Measurements from ENCODE around the gene MRPL36.

The MRPL36 gene

GRCh38 chr5:1781726-1782384, 17.8 kb downstream of the MRPL36 start:
- no peak for DNase-seq (ENCODE audit: low read depth in 2 of 2)

GRCh38 chr5:1781107-1781506, 18.5 kb downstream of the MRPL36 start:
- no peak for DNase-seq (ENCODE audit: low read depth in 2 of 2)

- DNase-seq (ENCODE audit: low read depth in 2 of 2): no peak
Measured at GRCh38 chr5:1780614-1780930, 19.1 kb downstream of the MRPL36 start.

- no peak for DNase-seq (ENCODE audit: low read depth in 2 of 2)
Measured at GRCh38 chr5:1779782-1780613, 19.6 kb downstream of the MRPL36 start.

- no peak for DNase-seq (ENCODE audit: low read depth in 2 of 2)
Measured at GRCh38 chr5:1779021-1779680, 20.5 kb downstream of the MRPL36 start.

- no peak for DNase-seq (ENCODE audit: low read depth in 2 of 2)
Measured at GRCh38 chr5:1778138-1779020, 21.3 kb downstream of the MRPL36 start.

GRCh38 chr5:1777281-1778137, 22.1 kb downstream of the MRPL36 start:
- DNase-seq (ENCODE audit: low read depth in 2 of 2): no peak

- DNase-seq (ENCODE audit: low read depth in 2 of 2): no peak
Measured at GRCh38 chr5:1776831-1777230, 22.8 kb downstream of the MRPL36 start.

GRCh38 chr5:1772634-1773033, 27.0 kb downstream of the MRPL36 start:
- DNase-seq (ENCODE audit: low read depth in 2 of 2): no peak

- no peak for DNase-seq (ENCODE audit: low read depth in 2 of 2)
Measured at GRCh38 chr5:1771149-1772065, 28.2 kb downstream of the MRPL36 start.

- DNase-seq (ENCODE audit: low read depth in 2 of 2): no peak
Measured at GRCh38 chr5:1770443-1770802, 29.2 kb downstream of the MRPL36 start.

GRCh38 chr5:1769752-1770442, 29.7 kb downstream of the MRPL36 start:
- DNase-seq (ENCODE audit: low read depth in 2 of 2): no peak

GRCh38 chr5:1769017-1769640, 30.5 kb downstream of the MRPL36 start:
- DNase-seq (ENCODE audit: low read depth in 2 of 2): no peak

GRCh38 chr5:1768283-1769000, 31.2 kb downstream of the MRPL36 start:
- no peak for DNase-seq (ENCODE audit: low read depth in 2 of 2)

GRCh38 chr5:1767524-1768282, 31.9 kb downstream of the MRPL36 start:
- no peak for DNase-seq (ENCODE audit: low read depth in 2 of 2)

- no peak for DNase-seq (ENCODE audit: low read depth in 2 of 2)
Measured at GRCh38 chr5:1765880-1766235, 33.8 kb downstream of the MRPL36 start.

GRCh38 chr5:1765141-1765879, 34.3 kb downstream of the MRPL36 start:
- no peak for DNase-seq (ENCODE audit: low read depth in 2 of 2)
